ENCODE data around the gene FBXO45. TPM values are rescaled to one million over a fixed set of nuclear protein-coding genes. Genes with fewer than 3 reads are reported as not detected.
A peak's percentile ranks its signal among the peaks of the same experiment; 100 is the strongest.

FBXO45 gene
- total and polyA plus RNA-seq, 2 experiments from 2014 or later, result 2.1 to 10.7 TPM

DNA sequence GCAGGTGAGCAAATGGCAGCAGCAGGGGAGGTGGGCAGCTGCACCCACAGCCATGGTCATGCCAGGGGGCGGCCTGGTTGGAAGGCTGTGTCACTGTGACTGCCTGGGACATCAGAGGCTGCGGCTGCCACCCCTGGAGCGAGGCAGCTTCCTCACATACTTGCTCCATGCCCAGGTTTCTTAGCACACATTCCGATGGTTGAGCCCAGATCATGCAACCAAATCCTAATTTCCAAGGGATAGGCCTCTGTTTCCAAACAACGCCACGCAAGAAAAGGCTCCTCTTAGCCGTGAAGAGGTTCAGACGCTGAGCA lies 59.4 kb downstream of the FBXO45 start:
- no peaks in the 10 kb centered on the region for H3K27me3 ChIP-seq (replicated peaks; ENCODE audit: insufficient read depth)
- H3K4me3 ChIP-seq, result no peak overlapping the region
- no peak for TF ChIP-seq EZH2phosphoT487 (IDR thresholded peaks at IDR 0.05; ENCODE audit: insufficient read depth, low read depth)
- no peak for TF ChIP-seq EZH2 (IDR thresholded peaks at IDR 0.05; ENCODE audit: insufficient read depth, poor library complexity, severe bottlenecking)
- 87% methylated on average over 8 of the region's 8 CpGs for WGBS, 2 experiments (ENCODE audit: low coverage in 1 of 2, low lambda C conversion rate in 2 of 2, missing lambda C conversion rate in 2 of 2)
- H3K27ac ChIP-seq, result no peak overlapping the region
- no peak for DNase-seq
- no peak overlapping the region for H2AFZ ChIP-seq
- H4K20me1 ChIP-seq (ENCODE audit: insufficient read depth), result no peaks in the 10 kb centered on the region
- no peaks in the 10 kb centered on the region for H3K79me2 ChIP-seq (ENCODE audit: insufficient read depth)
- no peaks in the 10 kb centered on the region for H3K4me1 ChIP-seq (ENCODE audit: insufficient read depth)
- H3K9me2 ChIP-seq (ENCODE audit: insufficient read depth), result no peaks in the 10 kb centered on the region
- H3K9ac ChIP-seq, result no peak overlapping the region
- no peaks in the 10 kb centered on the region for H3K9me3 ChIP-seq (ENCODE audit: low read depth)
- no peak overlapping the region for H3K4me2 ChIP-seq (ENCODE audit: unreplicated experiment)
- H3K36me3 ChIP-seq (ENCODE audit: low read depth), result no peaks in the 10 kb centered on the region
- in situ Hi-C loops (cut with MboI), result no loop called here
- H3F3A ChIP-seq (ENCODE audit: insufficient read depth), result peaks cover 6% of the 10 kb centered on the region; the same call in 1 of the 2 replicates

DNA sequence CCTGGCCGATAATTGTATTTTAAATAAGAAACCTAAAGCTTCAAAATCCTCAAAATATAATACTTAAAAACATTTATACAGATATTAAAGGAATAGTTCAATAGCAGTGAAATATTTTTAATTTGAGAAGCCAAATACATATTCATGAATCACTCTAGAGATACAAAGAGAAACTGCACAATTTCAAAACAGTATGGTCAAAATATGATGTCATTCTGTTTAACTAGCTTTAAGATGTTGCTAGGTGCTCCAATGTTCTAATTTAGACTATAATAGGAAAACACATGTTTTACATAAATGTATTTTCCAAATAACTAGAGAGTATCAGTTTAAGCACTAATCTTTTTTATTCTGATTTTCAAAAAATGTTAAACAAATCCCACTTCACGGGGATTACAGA lies 60.8 kb downstream of the FBXO45 start:
- no peak overlapping the region for H3K4me2 ChIP-seq (ENCODE audit: unreplicated experiment)
- in situ Hi-C loops (cut with MboI), result no loop called here
- H3K9ac ChIP-seq, result no peak overlapping the region
- TF ChIP-seq EZH2phosphoT487 (IDR thresholded peaks at IDR 0.05; ENCODE audit: insufficient read depth, low read depth), result no peak
- no peak for TF ChIP-seq EZH2 (IDR thresholded peaks at IDR 0.05; ENCODE audit: insufficient read depth, poor library complexity, severe bottlenecking)
- DNase-seq, result no peak
- no peaks in the 10 kb centered on the region for H3K36me3 ChIP-seq (ENCODE audit: low read depth)
- H3F3A ChIP-seq (ENCODE audit: insufficient read depth), result peaks cover 6% of the 10 kb centered on the region; the same call in 1 of the 2 replicates
- no peaks in the 10 kb centered on the region for H3K79me2 ChIP-seq (ENCODE audit: insufficient read depth)
- 91 to 96% methylated on average over 2 of the region's 2 CpGs for WGBS, 2 experiments (ENCODE audit: low coverage in 1 of 2, low lambda C conversion rate in 2 of 2, missing lambda C conversion rate in 2 of 2)
- no peak overlapping the region for H3K27ac ChIP-seq
- no peak overlapping the region for H2AFZ ChIP-seq
- H4K20me1 ChIP-seq (ENCODE audit: insufficient read depth), result no peaks in the 10 kb centered on the region
- no peak overlapping the region for H3K4me3 ChIP-seq
- H3K4me1 ChIP-seq (ENCODE audit: insufficient read depth), result no peaks in the 10 kb centered on the region
- no peaks in the 10 kb centered on the region for H3K9me2 ChIP-seq (ENCODE audit: insufficient read depth)
- no peaks in the 10 kb centered on the region for H3K27me3 ChIP-seq (replicated peaks; ENCODE audit: insufficient read depth)
- H3K9me3 ChIP-seq (ENCODE audit: low read depth), result no peaks in the 10 kb centered on the region

- DNase-seq, result peak; percentile 51
- no peaks in the 10 kb centered on the region for H4K20me1 ChIP-seq (ENCODE audit: insufficient read depth)
- TF ChIP-seq EZH2phosphoT487 (IDR thresholded peaks at IDR 0.05; ENCODE audit: insufficient read depth, low read depth) (no peak), EZH2 (IDR thresholded peaks at IDR 0.05; ENCODE audit: insufficient read depth, poor library complexity, severe bottlenecking) (no peak)
- no peaks in the 10 kb centered on the region for H3K79me2 ChIP-seq (ENCODE audit: insufficient read depth)
- peak overlapping the region; percentile 77 for H3K4me3 ChIP-seq
- H3K27ac ChIP-seq, result peak overlapping the region; percentile 43; the same call in 1 of the 2 replicates
- H3K4me2 ChIP-seq (ENCODE audit: unreplicated experiment), result peak overlapping the region; percentile 78
- peaks cover 6% of the 10 kb centered on the region; the same call in 1 of the 2 replicates for H3F3A ChIP-seq (ENCODE audit: insufficient read depth)
- H3K4me1 ChIP-seq (ENCODE audit: insufficient read depth), result no peaks in the 10 kb centered on the region
- 9 to 14% methylated on average over 5 of the region's 5 CpGs for WGBS, 2 experiments (ENCODE audit: low coverage in 1 of 2, low lambda C conversion rate in 2 of 2, missing lambda C conversion rate in 2 of 2)
- H3K36me3 ChIP-seq (ENCODE audit: low read depth), result no peaks in the 10 kb centered on the region
- H2AFZ ChIP-seq, result peak overlapping the region; percentile 98
- no peaks in the 10 kb centered on the region for H3K9me3 ChIP-seq (ENCODE audit: low read depth)
- H3K9ac ChIP-seq, result peak overlapping the region; percentile 81
- in situ Hi-C loops (cut with MboI), result no loop called here
- no peaks in the 10 kb centered on the region for H3K27me3 ChIP-seq (replicated peaks; ENCODE audit: insufficient read depth)
- H3K9me2 ChIP-seq (ENCODE audit: insufficient read depth), result no peaks in the 10 kb centered on the region
Observed at GRCh38 chr3:196631682-196632045, 63.2 kb downstream of the FBXO45 start.

- peak overlapping the region; percentile 43 for H3K27ac ChIP-seq
- TF ChIP-seq EZH2phosphoT487 (IDR thresholded peaks at IDR 0.05; ENCODE audit: insufficient read depth, low read depth) (no peak), EZH2 (IDR thresholded peaks at IDR 0.05; ENCODE audit: insufficient read depth, poor library complexity, severe bottlenecking) (no peak)
Observed at GRCh38 chr3:196632046-196632751, 63.7 kb downstream of the FBXO45 start.

More at GRCh38 chr3:196632046-196632751, 63.7 kb downstream of the FBXO45 start:
- DNase-seq, result peak; percentile 90
- H3K4me2 ChIP-seq (ENCODE audit: unreplicated experiment), result peak overlapping the region; percentile 78
- H3K27me3 ChIP-seq (replicated peaks; ENCODE audit: insufficient read depth), result no peaks in the 10 kb centered on the region
- WGBS, 2 experiments (ENCODE audit: low coverage in 1 of 2, low lambda C conversion rate in 2 of 2, missing lambda C conversion rate in 2 of 2), result 2 to 3% methylated on average over 30 to 43 of the region's 43 CpGs
- no peaks in the 10 kb centered on the region for H3K9me3 ChIP-seq (ENCODE audit: low read depth)
- peak overlapping the region; percentile 81 for H3K9ac ChIP-seq
- H4K20me1 ChIP-seq (ENCODE audit: insufficient read depth), result no peaks in the 10 kb centered on the region
- H3K79me2 ChIP-seq (ENCODE audit: insufficient read depth), result no peaks in the 10 kb centered on the region
- no peaks in the 10 kb centered on the region for H3K36me3 ChIP-seq (ENCODE audit: low read depth)
- H3K4me1 ChIP-seq (ENCODE audit: insufficient read depth), result no peaks in the 10 kb centered on the region
- peak overlapping the region; percentile 77 for H3K4me3 ChIP-seq
- in situ Hi-C loops (cut with MboI), result no loop called here
- peaks cover 6% of the 10 kb centered on the region; the same call in 1 of the 2 replicates for H3F3A ChIP-seq (ENCODE audit: insufficient read depth)
- peak overlapping the region; percentile 98 for H2AFZ ChIP-seq
- H3K9me2 ChIP-seq (ENCODE audit: insufficient read depth), result no peaks in the 10 kb centered on the region

Data from GM23248 (cell line).